H1 (cell line): ENCODE measurements around the gene KCNK7. TPM values are rescaled to one million over a fixed set of nuclear protein-coding genes. Genes with fewer than 3 reads are reported as not detected.

Source experiments
- CTCF ChIA-PET: fragments of 300-600 bp; sonication (Branson Sonifier 250); formaldehyde crosslinking; loops from one replicate; lab custom pipeline; 2021; ENCODE audit not compliant: partially characterized antibody; lab: Charles Lee
- POLR2A ChIA-PET: fragments of 300-600 bp; sonication (Branson Sonifier 250); formaldehyde crosslinking; loops from one replicate; lab custom pipeline; 2021; ENCODE audit warnings: inconsistent platforms; ENCODE audit not compliant: partially characterized antibody; lab: Charles Lee
- DNase-seq, 2 experiments: peaks; one replicate each; pipeline versions ENCODE4 v3.0.0 to v3.0.0-alpha.2; 2010 to 2022; ENCODE audit warnings: low spot score in 2 of 2, low read depth in 1 of 2, mixed read lengths in 1 of 2
- FAIRE-seq: peaks from 2 replicates; lab custom pipeline; 2011; peaks lifted over from hg19 to GRCh38; lab: Jason Lieb, UNC
- H2AFZ ChIP-seq: 2 replicates; pipeline ENCODE4 v1.8.1; 2012; ENCODE audit warnings: low read length, inconsistent platforms
- H2AK5ac ChIP-seq: 2 replicates; pipeline ENCODE4 v1.6.1; 2013; ENCODE audit warnings: low read depth, low read length
- H2BK120ac ChIP-seq: replicated peaks from 2 replicates; pipeline ENCODE3; 2013; ENCODE audit warnings: low read depth, low read length, inconsistent platforms
- H2BK12ac ChIP-seq: 2 replicates; pipeline ENCODE4 v1.6.1; 2013; ENCODE audit warnings: low read depth, low read length
- H2BK15ac ChIP-seq: 2 replicates; pipeline ENCODE4 v1.6.1; 2013; ENCODE audit warnings: low read length
- H2BK20ac ChIP-seq: 2 replicates; pipeline ENCODE4 v1.6.1; 2013; ENCODE audit warnings: low read length
- H2BK5ac ChIP-seq: 2 replicates; pipeline ENCODE4 v1.6.1; 2013; ENCODE audit warnings: low read depth, low read length
- H3K14ac ChIP-seq: 2 replicates; pipeline ENCODE4 v1.6.1; 2013; ENCODE audit warnings: inconsistent platforms; ENCODE audit not compliant: insufficient read length
- H3K18ac ChIP-seq: 2 replicates; pipeline ENCODE4 v1.6.1; 2013; ENCODE audit warnings: low read length; ENCODE audit errors: extremely low read depth
- H3K23ac ChIP-seq: 2 replicates; pipeline ENCODE4 v1.6.1; 2013; ENCODE audit warnings: inconsistent platforms; ENCODE audit not compliant: insufficient read length
- H3K23me2 ChIP-seq: 2 replicates; pipeline ENCODE4 v1.6.1; 2013; ENCODE audit warnings: low read depth, low read length
- H3K27ac ChIP-seq: 2 replicates; pipeline ENCODE4 v1.6.1; 2011; ENCODE audit warnings: low read depth, low read length, inconsistent platforms
- H3K27me3 ChIP-seq, 4 experiments: replicated peaks in 1 of 4; 1 replicate in 1 of 4; 2 replicates in 3 of 4; pipeline versions ENCODE4 v1.6.1 to v1.8.1; 2011 to 2013; ENCODE audit warnings: low read length in 3 of 4, mild to moderate bottlenecking in 3 of 4, inconsistent platforms in 2 of 4, mixed read lengths in 2 of 4, moderate library complexity in 1 of 4; ENCODE audit not compliant: control insufficient read depth in 3 of 4, insufficient read depth in 3 of 4; ENCODE audit errors: extremely low read depth in 1 of 4
- H3K36me3 ChIP-seq, 4 experiments: 2 replicates each; pipeline versions ENCODE4 v1.6.1 to v1.8.1; 2011 to 2013; ENCODE audit warnings: mild to moderate bottlenecking in 4 of 4, low read length in 3 of 4, moderate library complexity in 2 of 4, control low read depth in 1 of 4, inconsistent platforms in 1 of 4; ENCODE audit not compliant: insufficient read depth in 4 of 4, control insufficient read depth in 2 of 4
- H3K4ac ChIP-seq: replicated peaks from 2 replicates; pipeline ENCODE3; 2013; ENCODE audit warnings: low read length, low read depth, mixed read lengths, inconsistent platforms; ENCODE audit not compliant: insufficient read length
- H3K4me1 ChIP-seq, 4 experiments: replicated peaks in 1 of 4; 1 replicate in 1 of 4; 2 replicates in 3 of 4; pipeline versions ENCODE4 v1.6.1 to v1.8.1; 2011 to 2013; ENCODE audit warnings: low read length in 3 of 4, inconsistent platforms in 2 of 4, mixed read lengths in 1 of 4; ENCODE audit not compliant: insufficient read depth in 4 of 4, control insufficient read depth in 3 of 4
- H3K4me2 ChIP-seq, 2 experiments: 2 replicates each; pipeline versions ENCODE4 v1.6.1 to v1.8.1; 2011 to 2013; ENCODE audit warnings: low read depth in 2 of 2, low read length in 2 of 2, control low read depth in 1 of 2, inconsistent platforms in 1 of 2, mild to moderate bottlenecking in 1 of 2; ENCODE audit not compliant: insufficient read depth in 1 of 2
- H3K4me3 ChIP-seq, 4 experiments: fragments of 200-600, 300-600 bp in 1 of 4; sonication (generic), shearing (Covaris generic), sonication (Bioruptor Twin) in 1 of 4; 2 replicates each; pipeline versions ENCODE4 v1.5.1 to v1.8.1; 2011 to 2016; ENCODE audit warnings: low read length in 4 of 4, low read depth in 3 of 4, control low read depth in 2 of 4, inconsistent platforms in 2 of 4, mild to moderate bottlenecking in 2 of 4, mixed read lengths in 1 of 4, moderate library complexity in 1 of 4; ENCODE audit not compliant: insufficient read depth in 2 of 4; ENCODE audit errors: extremely low read depth in 1 of 4
- H3K56ac ChIP-seq: replicated peaks from 2 replicates; pipeline ENCODE3; 2013; ENCODE audit warnings: low read depth, mild to moderate bottlenecking, mixed read lengths, low read length, inconsistent platforms; ENCODE audit not compliant: insufficient read length
- H3K79me1 ChIP-seq: 2 replicates; pipeline ENCODE4 v1.6.1; 2013; ENCODE audit warnings: low read depth, low read length, control low read depth
- H3K79me2 ChIP-seq, 2 experiments: 2 replicates each; pipeline versions ENCODE4 v1.6.1 to v1.8.1; 2012 to 2013; ENCODE audit warnings: low read length in 2 of 2, mild to moderate bottlenecking in 2 of 2, inconsistent platforms in 1 of 2; ENCODE audit not compliant: insufficient read depth in 2 of 2, control insufficient read depth in 1 of 2
- H3K9ac ChIP-seq, 4 experiments: replicated peaks in 1 of 4; 1 replicate in 1 of 4; 2 replicates in 3 of 4; pipeline versions ENCODE4 v1.6.1 to v1.8.1; 2011 to 2013; ENCODE audit warnings: low read depth in 3 of 4, low read length in 3 of 4, control low read depth in 2 of 4, mild to moderate bottlenecking in 2 of 4, moderate library complexity in 2 of 4, inconsistent platforms in 1 of 4; ENCODE audit errors: extremely low read depth in 1 of 4
- H3K9me3 ChIP-seq, 2 experiments: 2 replicates each; pipeline versions ENCODE4 v1.6.1 to v1.8.1; 2012 to 2013; ENCODE audit warnings: mild to moderate bottlenecking in 2 of 2, moderate library complexity in 2 of 2, control low read depth in 1 of 2, inconsistent platforms in 1 of 2, low read depth in 1 of 2, low read length in 1 of 2, mixed read lengths in 1 of 2; ENCODE audit not compliant: insufficient read depth in 2 of 2
- H4K20me1 ChIP-seq, 2 experiments: replicated peaks in 1 of 2; 2 replicates each; pipeline versions ENCODE3 to v1.8.1; 2011 to 2013; ENCODE audit warnings: inconsistent platforms in 2 of 2, low read length in 2 of 2, mild to moderate bottlenecking in 1 of 2; ENCODE audit not compliant: insufficient read depth in 2 of 2, control insufficient read depth in 1 of 2
- H4K5ac ChIP-seq: 2 replicates; pipeline ENCODE4 v1.6.1; 2013; ENCODE audit warnings: low read length, low read depth, mixed read lengths, inconsistent platforms; ENCODE audit not compliant: insufficient read length
- H4K8ac ChIP-seq: 2 replicates; pipeline ENCODE4 v1.8.0; 2013; ENCODE audit warnings: mild to moderate bottlenecking, moderate library complexity, low read length, inconsistent platforms; ENCODE audit not compliant: insufficient read depth; ENCODE audit errors: extremely low read depth
- H4K91ac ChIP-seq: replicated peaks from 2 replicates; pipeline ENCODE3; 2013; ENCODE audit warnings: low read length, mixed read lengths, inconsistent platforms; ENCODE audit not compliant: insufficient read length
- ASH2L ChIP-seq: fragments of 200-600, 300-600 bp; sonication (generic); IDR thresholded peaks from one replicate; pipeline ENCODE4 v1.7.1; 2017; ENCODE audit warnings: low read length
- CTBP2 ChIP-seq: IDR thresholded peaks from 2 replicates; pipeline ENCODE4 v1.7.0; 2011; ENCODE audit warnings: borderline replicate concordance, mild to moderate bottlenecking, moderate library complexity, mixed read lengths, low read length; ENCODE audit not compliant: insufficient read depth, insufficient read length
- EZH2 ChIP-seq: fragments of 200-600 bp; sonication (generic); IDR thresholded peaks from 2 replicates; pipeline ENCODE4 v1.7.1; 2012; ENCODE audit warnings: low read depth, mild to moderate bottlenecking, moderate library complexity, low read length, inconsistent platforms; ENCODE audit not compliant: severe bottlenecking
- GTF2F1 ChIP-seq: IDR thresholded peaks from 2 replicates; pipeline ENCODE4 v1.6.1; 2012; ENCODE audit warnings: low read depth, low read length, improper control_type of control experiment, borderline replicate concordance
- KDM5A ChIP-seq: fragments of 200-600 bp; IDR thresholded peaks from 2 replicates; pipeline ENCODE4 v1.7.1; 2012; ENCODE audit warnings: mild to moderate bottlenecking, low read length, inconsistent platforms, mixed read lengths
- NANOG ChIP-seq: IDR thresholded peaks from 2 replicates; pipeline ENCODE4 v1.6.1; 2011; ENCODE audit warnings: low read length, low read depth, mild to moderate bottlenecking, inconsistent platforms; ENCODE audit not compliant: insufficient read depth, poor library complexity, severe bottlenecking
- POU5F1 ChIP-seq: IDR thresholded peaks from 2 replicates; pipeline ENCODE4 v1.6.1; 2011; ENCODE audit warnings: low read depth, mild to moderate bottlenecking, low read length, moderate library complexity
- SP4 ChIP-seq: IDR thresholded peaks from 2 replicates; pipeline ENCODE4 v1.6.1; 2012; ENCODE audit warnings: low read length, inconsistent platforms
- WGBS, 2 experiments: shearing (Covaris generic) in 1 of 2; methylation state at CpG; one replicate each; pipeline versions ENCODE4 v1.1.6 to v1.1.7; 2013 to 2015; ENCODE audit warnings: low lambda C conversion rate in 2 of 2, mixed read lengths in 2 of 2, inconsistent platforms in 1 of 2, low coverage in 1 of 2, missing lambda C conversion rate in 1 of 2; ENCODE audit not compliant: insufficient replicate concordance in 2 of 2, insufficient coverage in 1 of 2, insufficient read length in 1 of 2; ENCODE audit errors: extremely low coverage in 1 of 2, missing lambda C conversion rate in 1 of 2; 5-methylcytosine and 5-hydroxymethylcytosine counted together
- polyA plus RNA-seq, 7 experiments: library from polyadenylated mRNA; depleted of rRNA in 3 of 7; stranded (reverse) in 5 of 7; unstranded in 2 of 7; fragments of >200 nt in 5 of 7; fragments of 200-250 nt in 2 of 7; gene quantifications; 1 replicate in 5 of 7; 2 replicates in 1 of 7; 4 replicates in 1 of 7; pipeline versions ENCODE4 v1.2.1 to v1.2.3, GENCODE V29; 2011 to 2013; ENCODE audit warnings: missing spikeins in 2 of 7, mixed read lengths in 2 of 7
- total RNA-seq: library from RNA; stranded (reverse); fragmentation: NEBNext Ultra II Directional; extraction: Animal tissue kit (Norgen Biotek cat#: 25700); gene quantifications from 2 replicates; pipeline ENCODE4 v1.2.1, GENCODE V29; 2021

The KCNK7 gene
- total and polyA plus RNA-seq, 2 of the 8 experiments (the other 6 are each of a cell fraction or from before 2014, with no cell fraction given), result 0.74 to 1.0 TPM

- no peak overlapping the region for H2AFZ ChIP-seq
- WGBS, 2 experiments, result 83% methylated on average over 8 of the region's 8 CpGs; no CpG with 5 or more reads in 1 of the 2 experiments
- H3K23me2 ChIP-seq, result peaks cover 3% of the 10 kb centered on the region; the same call in 1 of the 2 replicates
- H3K36me3 ChIP-seq, result no peaks in the 10 kb centered on the region
- POLR2A ChIA-PET, result interaction anchor here (0.7 to 4.4 kb wide), 5 partner anchors 8 to 462 kb away, joined by 3 to 36 read pairs (median 7); partner anchors contain the start of genes EHBP1L1, FAM89B, FAU and MRPL49
- peak overlapping the region in 1 of 2 experiments; percentile 54; a peak in 1 of 4 replicates for H3K4me2 ChIP-seq
- H3K4me1 ChIP-seq, result peaks cover 0 to 22% (median 6%) of the 10 kb centered on the region in 4 experiments; a peak in 6 of 7 replicates
- no peaks in the 10 kb centered on the region for H3K79me2 ChIP-seq
- CTCF ChIA-PET, result interaction anchor here (0.5 to 14.5 kb wide), 5 partner anchors 9 to 895 kb away, joined by 3 to 162 read pairs (median 5); partner anchors contain the start of genes FAM89B, KCNK7 and ZNRD2
- H3K23ac ChIP-seq, result no peak overlapping the region
- H3K27me3 ChIP-seq, result peaks cover 20 to 47% (median 39%) of the 10 kb centered on the region in 4 experiments; a peak in 6 of 7 replicates
- no peaks in the 10 kb centered on the region for H3K9me3 ChIP-seq
- H3K79me1 ChIP-seq, result no peaks in the 10 kb centered on the region
- no peak overlapping the region for H3K18ac ChIP-seq
- H3K14ac ChIP-seq, result no peak overlapping the region
- no peak overlapping the region for H3K56ac ChIP-seq
- H4K8ac ChIP-seq, result no peak overlapping the region; the same call in 1 of the 2 replicates
- H4K91ac ChIP-seq, result no peak overlapping the region
- DNase-seq (no peak), FAIRE-seq (no peak)
- H2BK120ac ChIP-seq, result no peak overlapping the region
- peak overlapping the region; percentile 86 for H2AK5ac ChIP-seq
- TF ChIP-seq ASH2L, result no peak
- no peak for TF ChIP-seq SP4
- TF ChIP-seq GTF2F1, result no peak
- TF ChIP-seq EZH2, result no peak
- TF ChIP-seq KDM5A, result no peak
- TF ChIP-seq POU5F1, result no peak
- no peak for TF ChIP-seq NANOG
- no peak for TF ChIP-seq CTBP2
- TF ChIP-seq, all 59 proteins: peak for 0
- no peak overlapping the region for H3K27ac ChIP-seq
- H4K20me1 ChIP-seq, result peaks cover 0 to 2% of the 10 kb centered on the region in 2 experiments
- H4K5ac ChIP-seq, result no peak overlapping the region
- 0 out of 2 replicates have a peak overlapping the region, but pooled peaks have one; percentile 66 for H2BK15ac ChIP-seq
- no peak overlapping the region for H2BK20ac ChIP-seq
- no peak overlapping the region for H3K4ac ChIP-seq
- no peak overlapping the region for H3K9ac ChIP-seq
- H2BK12ac ChIP-seq, result no peak overlapping the region
- H3K4me3 ChIP-seq, result no peak overlapping the region
- no peak overlapping the region for H2BK5ac ChIP-seq
Observed at GRCh38 chr11:65584106-65584505, 11.5 kb downstream of the KCNK7 start.
